Astrocyte (in vitro differentiated cells and primary cell): ENCODE results near the gene EMX2. TPM values are rescaled to one million over a fixed set of nuclear protein-coding genes. Genes with fewer than 3 reads are reported as not detected.

Experiments used
- DNase-seq: peaks from one replicate; pipeline ENCODE4 v3.0.0-alpha.2; 2010; ENCODE audit warnings: low read depth
- FAIRE-seq: peaks from 2 replicates; lab custom pipeline; 2011; peaks lifted over from hg19 to GRCh38; lab: Jason Lieb, UNC
- H2AFZ ChIP-seq: 2 replicates; pipeline ENCODE4 v1.6.0; 2012; ENCODE audit warnings: low read depth, low read length, inconsistent platforms
- H3K27ac ChIP-seq: 2 replicates; pipeline ENCODE4 v1.5.1; 2011; ENCODE audit warnings: low read depth, low read length, inconsistent platforms
- H3K27me3 ChIP-seq: 2 replicates; pipeline ENCODE4 v1.6.0; 2011; ENCODE audit warnings: low read length, inconsistent platforms; ENCODE audit not compliant: insufficient read depth
- H3K36me3 ChIP-seq: 2 replicates; pipeline ENCODE4 v1.5.1; 2011; ENCODE audit warnings: low read length, inconsistent platforms; ENCODE audit not compliant: insufficient read depth
- H3K4me1 ChIP-seq: 2 replicates; pipeline ENCODE4 v1.5.1; 2011; ENCODE audit warnings: low read length, inconsistent platforms; ENCODE audit not compliant: insufficient read depth
- H3K4me2 ChIP-seq: 2 replicates; pipeline ENCODE4 v1.6.0; 2012; ENCODE audit warnings: low read length, inconsistent platforms
- H3K4me3 ChIP-seq: 2 replicates; pipeline ENCODE4 v1.5.1; 2011; ENCODE audit warnings: low read depth, mild to moderate bottlenecking, low read length, inconsistent platforms; ENCODE audit not compliant: insufficient read depth
- H3K79me2 ChIP-seq: 2 replicates; pipeline ENCODE4 v1.6.0; 2012; ENCODE audit warnings: mild to moderate bottlenecking, low read length, inconsistent platforms; ENCODE audit not compliant: insufficient read depth
- H3K9ac ChIP-seq: 2 replicates; pipeline ENCODE4 v1.6.0; 2012; ENCODE audit warnings: mild to moderate bottlenecking, low read length, inconsistent platforms
- H3K9me3 ChIP-seq: 2 replicates; pipeline ENCODE4 v1.5.1; 2012; ENCODE audit warnings: low read depth, mild to moderate bottlenecking, low read length, inconsistent platforms; ENCODE audit not compliant: insufficient read depth
- H4K20me1 ChIP-seq: 2 replicates; pipeline ENCODE4 v1.6.0; 2012; ENCODE audit warnings: low read length, inconsistent platforms; ENCODE audit not compliant: insufficient read depth
- H3K27ac Mint-ChIP-seq: one replicate; pipeline ENCODE4 v1.8.0; 2021; ENCODE audit warnings: mild to moderate bottlenecking, mixed read lengths; ENCODE audit not compliant: unreplicated experiment
- H3K27me3 Mint-ChIP-seq: one replicate; pipeline ENCODE4 v1.8.0; 2021; ENCODE audit warnings: low read depth, mixed read lengths; ENCODE audit not compliant: unreplicated experiment
- H3K36me3 Mint-ChIP-seq: one replicate; pipeline ENCODE4 v1.8.0; 2021; ENCODE audit warnings: low read depth, mixed read lengths; ENCODE audit not compliant: unreplicated experiment
- H3K4me1 Mint-ChIP-seq: one replicate; pipeline ENCODE4 v1.8.0; 2021; ENCODE audit warnings: low read depth, mixed read lengths; ENCODE audit not compliant: unreplicated experiment
- H3K4me3 Mint-ChIP-seq: one replicate; pipeline ENCODE4 v1.8.0; 2021; ENCODE audit warnings: mild to moderate bottlenecking, moderate library complexity, mixed read lengths; ENCODE audit not compliant: unreplicated experiment
- H3K9me3 Mint-ChIP-seq: one replicate; pipeline ENCODE4 v1.8.0; 2021; ENCODE audit warnings: mild to moderate bottlenecking, mixed read lengths; ENCODE audit not compliant: unreplicated experiment
- EZH2 ChIP-seq: IDR thresholded peaks from 2 replicates; pipeline ENCODE4 v1.6.1; 2012; ENCODE audit warnings: mild to moderate bottlenecking, low read length, inconsistent platforms; ENCODE audit not compliant: insufficient read depth
- total RNA-seq: library from RNA; stranded (reverse); gene quantifications from 2 replicates; pipeline ENCODE4 v1.2.1, GENCODE V29; 2021
- TF ChIP-seq, protein P1 (sequence below): IDR thresholded peaks from 2 replicates; pipeline ENCODE4 v1.5.1; 2011; ENCODE audit warnings: low read depth, mild to moderate bottlenecking, inconsistent platforms, low read length, moderate library complexity; ENCODE audit not compliant: insufficient read depth

The EMX2 gene
- total RNA-seq, 1 donor from 2014 or later = not detected

DNA sequence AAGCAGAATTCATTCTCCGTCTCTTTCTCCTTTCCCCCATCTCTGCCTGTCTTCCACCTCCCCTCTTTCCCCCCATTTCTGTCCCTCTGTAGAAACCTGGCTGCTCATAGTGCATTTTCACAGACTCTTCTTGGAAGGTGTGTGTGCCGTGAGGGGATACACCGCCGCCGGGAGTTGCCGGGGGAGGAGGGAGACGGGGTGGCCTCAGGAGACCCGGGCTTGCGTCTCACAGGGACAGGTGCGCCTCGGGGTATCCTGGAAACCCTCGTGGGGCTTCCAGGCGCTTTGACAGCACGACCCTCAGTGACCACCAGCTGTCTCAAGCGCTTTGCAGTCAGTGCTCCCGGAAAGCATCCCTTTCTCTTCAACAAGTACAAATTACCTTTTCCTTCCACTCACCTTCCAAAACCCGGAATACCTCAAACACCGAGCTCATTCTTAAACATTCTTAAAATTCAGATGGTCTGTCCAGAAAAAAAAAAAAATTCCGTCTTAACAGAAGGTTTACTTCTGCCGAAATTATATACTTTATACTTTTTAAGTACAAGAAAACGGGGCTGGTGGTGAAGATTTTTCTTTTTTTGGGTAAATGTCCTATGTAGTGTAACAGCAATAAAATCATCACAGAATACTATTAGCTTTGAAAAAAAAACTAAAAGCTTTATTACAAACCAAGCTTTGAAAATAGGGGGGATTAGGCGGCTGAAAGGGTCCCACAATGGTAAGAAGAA, 8.2 kb downstream of the EMX2 start:
- peak overlapping the region; percentile 59 for H3K4me2 ChIP-seq
- Mint-ChIP-seq H3K36me3 (no peaks in the 10 kb centered on the region), H3K27me3 (peaks cover 96% of the 10 kb centered on the region), H3K27ac (no peak overlapping the region), H3K4me3 (no peak overlapping the region), H3K9me3 (peaks cover 16% of the 10 kb centered on the region), H3K4me1 (no peaks in the 10 kb centered on the region)
- H3K27me3 ChIP-seq = peaks cover 80% of the 10 kb centered on the region
- H4K20me1 ChIP-seq = peaks cover 4% of the 10 kb centered on the region
- H2AFZ ChIP-seq = peak overlapping the region; percentile 1
- H3K36me3 ChIP-seq = no peaks in the 10 kb centered on the region
- FAIRE-seq (no peak), DNase-seq (no peak)
- H3K9me3 ChIP-seq = no peaks in the 10 kb centered on the region
- H3K4me3 ChIP-seq = no peak overlapping the region
- peaks cover 43% of the 10 kb centered on the region for H3K79me2 ChIP-seq
- TF ChIP-seq, protein P1, sequence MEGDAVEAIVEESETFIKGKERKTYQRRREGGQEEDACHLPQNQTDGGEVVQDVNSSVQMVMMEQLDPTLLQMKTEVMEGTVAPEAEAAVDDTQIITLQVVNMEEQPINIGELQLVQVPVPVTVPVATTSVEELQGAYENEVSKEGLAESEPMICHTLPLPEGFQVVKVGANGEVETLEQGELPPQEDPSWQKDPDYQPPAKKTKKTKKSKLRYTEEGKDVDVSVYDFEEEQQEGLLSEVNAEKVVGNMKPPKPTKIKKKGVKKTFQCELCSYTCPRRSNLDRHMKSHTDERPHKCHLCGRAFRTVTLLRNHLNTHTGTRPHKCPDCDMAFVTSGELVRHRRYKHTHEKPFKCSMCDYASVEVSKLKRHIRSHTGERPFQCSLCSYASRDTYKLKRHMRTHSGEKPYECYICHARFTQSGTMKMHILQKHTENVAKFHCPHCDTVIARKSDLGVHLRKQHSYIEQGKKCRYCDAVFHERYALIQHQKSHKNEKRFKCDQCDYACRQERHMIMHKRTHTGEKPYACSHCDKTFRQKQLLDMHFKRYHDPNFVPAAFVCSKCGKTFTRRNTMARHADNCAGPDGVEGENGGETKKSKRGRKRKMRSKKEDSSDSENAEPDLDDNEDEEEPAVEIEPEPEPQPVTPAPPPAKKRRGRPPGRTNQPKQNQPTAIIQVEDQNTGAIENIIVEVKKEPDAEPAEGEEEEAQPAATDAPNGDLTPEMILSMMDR = no peak
- TF ChIP-seq EZH2 = peak; percentile 6
- H3K9ac ChIP-seq = no peak overlapping the region
- H3K27ac ChIP-seq = no peak overlapping the region
- H3K4me1 ChIP-seq = peaks cover 5% of the 10 kb centered on the region

DNA sequence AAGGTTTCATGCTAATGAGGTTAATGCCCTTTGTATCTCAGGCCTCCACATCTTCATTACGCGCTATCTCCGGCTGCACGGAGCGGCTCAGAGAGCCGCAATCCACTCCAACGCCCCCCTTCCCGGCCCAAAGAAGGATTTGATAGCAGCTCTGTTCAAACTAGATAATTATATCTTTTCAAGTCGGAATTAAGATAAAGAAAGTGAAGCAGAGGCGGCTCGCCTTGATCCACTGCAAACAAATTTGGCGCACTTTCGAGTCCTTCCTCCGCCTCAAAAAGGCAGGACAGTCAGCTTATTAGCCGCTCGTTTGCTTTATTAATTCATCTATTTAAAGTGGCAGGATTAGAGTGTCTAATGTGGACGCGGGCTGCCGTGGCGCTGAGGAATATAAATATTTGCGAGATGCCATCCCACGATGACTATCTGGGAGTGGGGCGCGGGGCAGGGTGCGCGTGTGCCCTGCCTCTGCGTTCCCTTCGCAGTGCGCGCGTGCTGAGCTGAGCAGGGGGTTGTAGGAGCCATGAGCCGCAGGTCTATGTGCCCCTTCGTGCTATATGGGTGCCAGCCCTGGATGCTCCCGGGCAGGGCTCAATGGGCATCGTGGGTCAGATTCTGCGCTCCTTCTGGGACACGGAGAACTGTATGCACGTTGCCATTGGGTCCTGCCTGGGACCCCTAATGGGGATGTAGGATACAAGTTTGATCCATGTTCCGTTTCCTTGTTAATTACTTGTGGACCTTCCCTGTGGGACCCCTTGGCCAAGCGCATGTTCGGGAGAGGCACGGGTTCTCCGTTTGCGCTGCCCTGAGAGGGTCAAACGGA, 9.0 kb downstream of the EMX2 start:
- Histone ChIP-seq H3K27ac (no peak overlapping the region), H3K4me3 (peak overlapping the region; percentile 10), H2AFZ (no peak overlapping the region), H3K36me3 (no peaks in the 10 kb centered on the region), H3K27me3 (peaks cover 73% of the 10 kb centered on the region), H3K9me3 (no peaks in the 10 kb centered on the region), H4K20me1 (no peaks in the 10 kb centered on the region), H3K79me2 (peaks cover 35% of the 10 kb centered on the region), H3K4me1 (peaks cover 5% of the 10 kb centered on the region), H3K9ac (no peak overlapping the region), H3K4me2 (peak overlapping the region; percentile 59)
- DNase-seq = no peak
- Mint-ChIP-seq H3K36me3 (no peaks in the 10 kb centered on the region), H3K4me3 (no peak overlapping the region), H3K9me3 (peaks cover 10% of the 10 kb centered on the region), H3K4me1 (no peaks in the 10 kb centered on the region), H3K27me3 (peaks cover 96% of the 10 kb centered on the region), H3K27ac (peak overlapping the region; percentile 47)
- no peak for TF ChIP-seq EZH2
- TF ChIP-seq, protein P1 = no peak
- FAIRE-seq = no peak
